OCI-LY1 (cell line): Measurements from ENCODE around the gene FGFR1OP2.
"Not testable (repeated sequence)": the region's sequence is repeated elsewhere in the genome, so short reads cannot be mapped to it uniquely, and the experiment has no call there.

Source experiments
- H2AFZ ChIP-seq: fragments of 200-600 bp; sonication (generic), shearing (Covaris generic); 2 replicates; pipeline ENCODE4 v1.6.0; 2014; ENCODE audit warnings: antibody characterized with exemption, mild to moderate bottlenecking, low read length
- H3F3A ChIP-seq: fragments of 200-600 bp; sonication (generic), shearing (Covaris generic); 2 replicates; pipeline ENCODE4 v1.6.0; 2014; ENCODE audit warnings: mild to moderate bottlenecking, antibody characterized with exemption, low read length, moderate library complexity; ENCODE audit not compliant: insufficient read depth
- H3K27ac ChIP-seq: fragments of 200-600 bp; sonication (generic); 2 replicates; pipeline ENCODE4 v1.5.1; 2014; ENCODE audit warnings: low read length, mixed run types, mild to moderate bottlenecking, low read depth; ENCODE audit not compliant: poor library complexity, severe bottlenecking
- H3K27me3 ChIP-seq: fragments of 200-600 bp; sonication (generic); 2 replicates; pipeline ENCODE4 v1.6.0; 2014; ENCODE audit warnings: antibody characterized with exemption, mild to moderate bottlenecking, low read length, moderate library complexity; ENCODE audit not compliant: insufficient read depth
- H3K36me3 ChIP-seq: fragments of 200-600 bp; sonication (generic); 2 replicates; pipeline ENCODE4 v1.6.1; 2014; ENCODE audit warnings: mild to moderate bottlenecking, antibody characterized with exemption, low read length, moderate library complexity, mixed read lengths; ENCODE audit not compliant: insufficient read depth
- H3K4me1 ChIP-seq: fragments of 200-600 bp; sonication (generic); 2 replicates; pipeline ENCODE4 v1.5.1; 2014; ENCODE audit warnings: mild to moderate bottlenecking, low read length, moderate library complexity; ENCODE audit not compliant: insufficient read depth, severe bottlenecking
- H3K4me2 ChIP-seq: fragments of 200-600 bp; sonication (generic), shearing (Covaris generic); 2 replicates; pipeline ENCODE4 v1.6.1; 2014; ENCODE audit warnings: low read length
- H3K4me3 ChIP-seq: fragments of 200-600 bp; sonication (generic); 2 replicates; pipeline ENCODE4 v1.5.1; 2014; ENCODE audit warnings: low read length, low read depth, mild to moderate bottlenecking, mixed read lengths; ENCODE audit not compliant: poor library complexity, severe bottlenecking
- H3K79me2 ChIP-seq: fragments of 200-600 bp; shearing (Covaris generic); 2 replicates; pipeline ENCODE4 v1.6.1; 2016; ENCODE audit warnings: mixed run types, low read length, mixed read lengths; ENCODE audit not compliant: insufficient read depth
- H3K9ac ChIP-seq: fragments of 200-600 bp; sonication (generic), shearing (Covaris generic); 2 replicates; pipeline ENCODE4 v1.6.1; 2014; ENCODE audit warnings: mild to moderate bottlenecking, low read length, mixed read lengths
- H3K9me2 ChIP-seq: fragments of 200-600 bp; sonication (generic), shearing (Covaris generic); 2 replicates; pipeline ENCODE4 v1.6.1; 2014; ENCODE audit warnings: low read depth, mild to moderate bottlenecking, low read length, mixed read lengths
- H3K9me3 ChIP-seq: fragments of 200-600 bp; shearing (Covaris generic); 2 replicates; pipeline ENCODE4 v1.6.1; 2014; ENCODE audit warnings: low read length, mixed read lengths
- H4K20me1 ChIP-seq: fragments of 200-600 bp; sonication (generic), shearing (Covaris generic); 2 replicates; pipeline ENCODE4 v1.6.0; 2016; ENCODE audit warnings: mild to moderate bottlenecking, low read length; ENCODE audit not compliant: insufficient read depth
- CTCF ChIP-seq: fragments of 200-600 bp; sonication (generic), shearing (Covaris generic); IDR thresholded peaks from 2 replicates; pipeline ENCODE4 v1.5.1; 2017; ENCODE audit warnings: mild to moderate bottlenecking, antibody characterized with exemption, low read length, moderate library complexity, mixed read lengths
- EZH2 ChIP-seq: fragments of 200-600 bp; sonication (generic), shearing (Covaris generic); IDR thresholded peaks from 2 replicates; pipeline ENCODE4 v1.8.0; 2017; ENCODE audit warnings: borderline replicate concordance, mixed run types, mild to moderate bottlenecking, antibody characterized with exemption, low read length, moderate library complexity, mixed read lengths

FGFR1OP2 gene

DNA sequence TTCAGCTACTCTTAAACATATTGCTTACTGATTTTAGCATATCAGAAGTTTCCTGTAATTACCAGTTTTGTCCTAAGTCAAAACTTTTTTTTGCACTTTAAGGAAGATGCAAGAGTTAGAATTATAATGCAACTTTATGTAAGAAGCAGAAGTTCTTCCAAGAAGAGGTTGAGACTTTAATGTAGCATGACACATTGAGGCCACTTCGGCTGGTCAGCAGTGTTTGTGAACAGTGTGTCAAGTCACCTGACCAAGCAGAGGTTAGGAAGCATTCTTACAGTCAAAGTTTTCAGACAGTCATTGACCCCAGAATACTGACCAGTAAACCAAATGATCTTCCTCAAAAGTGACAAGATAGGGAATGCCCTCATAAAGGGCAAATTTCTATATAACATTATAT lies 15.2 kb downstream of the FGFR1OP2 start:
- H3K9ac ChIP-seq: no peak overlapping the region
- peak overlapping the region; percentile 36 for H3K27ac ChIP-seq
- no peak overlapping the region for H3K4me2 ChIP-seq
- no peak for TF ChIP-seq EZH2
- TF ChIP-seq CTCF: no peak
- H2AFZ ChIP-seq: no peak overlapping the region
- H4K20me1 ChIP-seq: no peaks in the 10 kb centered on the region
- no peaks in the 10 kb centered on the region for H3K27me3 ChIP-seq
- H3K4me1 ChIP-seq: peaks cover 13% of the 10 kb centered on the region
- no peaks in the 10 kb centered on the region for H3K9me2 ChIP-seq
- H3K36me3 ChIP-seq: peaks cover 50% of the 10 kb centered on the region
- H3K4me3 ChIP-seq: no peak overlapping the region
- H3K9me3 ChIP-seq: peaks cover 2% of the 10 kb centered on the region
- peaks cover 55% of the 10 kb centered on the region for H3K79me2 ChIP-seq
- H3F3A ChIP-seq: no peaks in the 10 kb centered on the region

DNA sequence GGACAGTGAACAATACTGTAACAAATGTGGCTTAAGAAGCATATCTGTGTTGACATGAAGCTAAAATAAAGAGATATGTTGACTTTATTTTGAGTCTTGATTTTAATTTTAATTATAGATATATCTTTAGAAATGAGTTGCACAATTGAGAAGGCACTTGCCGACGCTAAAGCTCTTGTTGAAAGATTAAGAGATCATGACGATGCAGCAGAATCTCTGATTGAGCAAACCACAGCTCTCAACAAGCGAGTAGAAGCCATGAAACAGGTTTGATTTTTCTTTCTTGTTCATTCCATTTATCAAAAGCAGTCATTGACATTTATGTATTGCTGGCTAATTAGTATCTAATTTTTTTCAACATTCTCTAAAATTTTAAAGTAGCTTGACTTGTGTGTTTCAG lies 15.8 kb downstream of the FGFR1OP2 start:
- H3K4me2 ChIP-seq: no peak overlapping the region
- H3K9me3 ChIP-seq: no peaks in the 10 kb centered on the region
- no peaks in the 10 kb centered on the region for H3K9me2 ChIP-seq
- H3K4me1 ChIP-seq: peaks cover 13% of the 10 kb centered on the region
- H3K4me3 ChIP-seq: no peak overlapping the region
- peaks cover 49% of the 10 kb centered on the region for H3K79me2 ChIP-seq
- TF ChIP-seq EZH2: no peak
- TF ChIP-seq CTCF: no peak
- no peak overlapping the region for H3K27ac ChIP-seq
- no peaks in the 10 kb centered on the region for H3K27me3 ChIP-seq
- no peaks in the 10 kb centered on the region for H3F3A ChIP-seq
- no peak overlapping the region for H2AFZ ChIP-seq
- H3K36me3 ChIP-seq: peaks cover 50% of the 10 kb centered on the region
- H3K9ac ChIP-seq: no peak overlapping the region
- H4K20me1 ChIP-seq: no peaks in the 10 kb centered on the region

DNA sequence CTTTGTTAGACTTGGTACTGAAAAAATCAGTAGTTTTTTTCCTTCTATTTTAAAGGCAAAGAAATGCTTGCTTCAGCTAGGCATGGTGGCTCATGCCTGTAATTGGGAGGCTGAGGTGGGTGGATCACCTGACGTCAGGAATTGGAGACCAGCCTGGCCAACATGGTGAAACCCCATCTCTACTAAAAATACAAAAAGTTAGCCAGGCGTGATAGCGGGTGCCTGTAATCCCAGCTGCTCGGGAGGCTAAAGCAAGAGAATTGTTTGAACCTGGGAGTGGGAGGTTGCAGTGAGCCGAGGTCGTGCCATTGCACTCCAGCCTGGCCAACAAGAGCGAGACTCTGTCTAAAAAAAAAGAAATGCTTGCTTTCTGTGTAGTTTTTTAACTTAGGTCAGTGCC lies 23.1 kb downstream of the FGFR1OP2 start:
- not testable (repeated sequence) for H3K27ac ChIP-seq, H3K79me2 ChIP-seq, H3K9ac ChIP-seq, H3K27me3 ChIP-seq, H3F3A ChIP-seq, H3K9me3 ChIP-seq, H3K4me3 ChIP-seq, H3K9me2 ChIP-seq, H2AFZ ChIP-seq, H3K4me1 ChIP-seq, H3K4me2 ChIP-seq, H4K20me1 ChIP-seq
- H3K36me3 ChIP-seq: peaks cover 70% of the 10 kb centered on the region

GRCh38 chr12:26961803-26962202 lies 23.5 kb downstream of the FGFR1OP2 start:
- Histone ChIP-seq H3K4me2 (no peak overlapping the region), H3K79me2 (no peaks in the 10 kb centered on the region), H3K9me3 (no peaks in the 10 kb centered on the region), H4K20me1 (no peaks in the 10 kb centered on the region), H3K4me3 (no peak overlapping the region), H3K9me2 (no peaks in the 10 kb centered on the region), H3F3A (no peaks in the 10 kb centered on the region), H3K36me3 (peaks cover 69% of the 10 kb centered on the region), H3K27me3 (no peaks in the 10 kb centered on the region), H3K4me1 (no peaks in the 10 kb centered on the region), H3K9ac (no peak overlapping the region), H3K27ac (no peak overlapping the region), H2AFZ (no peak overlapping the region)
- TF ChIP-seq CTCF (no peak), EZH2 (no peak)
